Vagina (tissue), 2 donors: ENCODE data around the gene NCAM2. TPM values are rescaled to one million over a fixed set of nuclear protein-coding genes. Genes with fewer than 3 reads are reported as not detected.

Source experiments
- DNase-seq, 2 donors: peaks; one replicate each; pipeline ENCODE4 v3.0.0-alpha.2; 2017; ENCODE audit errors: extremely low spot score in 2 of 2
- H3K27ac ChIP-seq: fragments of 200-600 bp; sonication (generic); one replicate; pipeline ENCODE4 v1.5.1; 2019
- H3K27me3 ChIP-seq: fragments of 200-600 bp; sonication (generic); one replicate; pipeline ENCODE4 v1.5.1; 2019
- H3K36me3 ChIP-seq, 2 donors: fragments of 200-600 bp; sonication (generic); one replicate each; pipeline ENCODE4 v1.5.1; 2017 to 2019
- H3K4me1 ChIP-seq: fragments of 200-600 bp; sonication (generic); one replicate; pipeline ENCODE4 v1.5.1; 2019
- H3K4me3 ChIP-seq, 2 donors: fragments of 200-600 bp; sonication (generic); 1 replicate in 1 of 2; 2 replicates in 1 of 2; pipeline ENCODE4 v1.5.1; 2016 to 2019
- H3K9me3 ChIP-seq: fragments of 200-600 bp; sonication (generic); one replicate; pipeline ENCODE4 v1.5.1; 2019
- POLR2A ChIP-seq, 2 donors: fragments of 450-650 bp; IDR thresholded peaks; one replicate each; pipeline ENCODE4 v1.6.1; 2017; ENCODE audit warnings: antibody characterized with exemption in 2 of 2, mild to moderate bottlenecking in 2 of 2, moderate library complexity in 2 of 2
- POLR2AphosphoS5 ChIP-seq, 2 donors: sonication (generic); formaldehyde crosslinking; IDR thresholded peaks; one replicate each; pipeline ENCODE4 v1.9.0; 2017; ENCODE audit warnings: antibody characterized with exemption in 2 of 2, mild to moderate bottlenecking in 2 of 2, low read depth in 1 of 2; ENCODE audit not compliant: insufficient read depth in 1 of 2
- intact Hi-C: fragments of 100-400 bp; cut with DNase I; formaldehyde crosslinking; loops from one replicate; pipeline ENCODE4 v1.15.1; 2023
- total RNA-seq: library from RNA; depleted of rRNA; stranded (reverse); fragments of >200 nt; gene quantifications from one replicate; pipeline ENCODE4 v1.2.3, GENCODE V29; 2016
- TF ChIP-seq, protein P1 (sequence below), 3 experiments: fragments of 450-650 bp in 2 of 3; fragments of 200-600 bp in 1 of 3; sonication (generic) in 1 of 3; IDR thresholded peaks; one replicate each; pipeline ENCODE4 v1.5.1; 2017 to 2019; ENCODE audit warnings: antibody characterized with exemption in 3 of 3, mild to moderate bottlenecking in 2 of 3, moderate library complexity in 2 of 3

The NCAM2 gene
- total RNA-seq, 1 donor from 2014 or later: 4.7 TPM

DNA sequence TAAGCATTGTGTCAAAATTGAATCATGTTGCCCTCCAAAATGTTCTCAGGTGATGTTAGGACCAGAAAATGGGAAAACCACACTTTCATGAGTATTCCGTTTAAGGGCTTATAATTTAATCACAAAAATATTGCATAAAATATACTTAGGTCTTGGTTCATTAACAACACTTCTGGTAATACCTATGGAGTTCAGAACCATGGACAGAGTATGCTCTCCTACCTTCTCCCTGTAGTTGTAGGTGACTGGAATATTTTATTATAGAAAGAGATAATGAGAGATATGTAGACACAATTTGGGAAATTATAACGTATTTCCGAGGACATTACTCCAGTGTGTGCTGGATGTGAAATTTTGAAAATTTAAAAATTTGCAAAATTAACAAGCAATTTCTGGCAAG, 232.5 kb downstream of the NCAM2 start:
- H3K27ac ChIP-seq: no peak overlapping the region
- H3K27me3 ChIP-seq: no peaks in the 10 kb centered on the region
- H3K36me3 ChIP-seq: no peaks in the 10 kb centered on the region
- no peaks in the 10 kb centered on the region for H3K4me1 ChIP-seq
- intact Hi-C loops: no loop called here
- DNase-seq: no peak
- no peaks in the 10 kb centered on the region for H3K9me3 ChIP-seq
- no peak overlapping the region for H3K4me3 ChIP-seq
- TF ChIP-seq, protein P1, sequence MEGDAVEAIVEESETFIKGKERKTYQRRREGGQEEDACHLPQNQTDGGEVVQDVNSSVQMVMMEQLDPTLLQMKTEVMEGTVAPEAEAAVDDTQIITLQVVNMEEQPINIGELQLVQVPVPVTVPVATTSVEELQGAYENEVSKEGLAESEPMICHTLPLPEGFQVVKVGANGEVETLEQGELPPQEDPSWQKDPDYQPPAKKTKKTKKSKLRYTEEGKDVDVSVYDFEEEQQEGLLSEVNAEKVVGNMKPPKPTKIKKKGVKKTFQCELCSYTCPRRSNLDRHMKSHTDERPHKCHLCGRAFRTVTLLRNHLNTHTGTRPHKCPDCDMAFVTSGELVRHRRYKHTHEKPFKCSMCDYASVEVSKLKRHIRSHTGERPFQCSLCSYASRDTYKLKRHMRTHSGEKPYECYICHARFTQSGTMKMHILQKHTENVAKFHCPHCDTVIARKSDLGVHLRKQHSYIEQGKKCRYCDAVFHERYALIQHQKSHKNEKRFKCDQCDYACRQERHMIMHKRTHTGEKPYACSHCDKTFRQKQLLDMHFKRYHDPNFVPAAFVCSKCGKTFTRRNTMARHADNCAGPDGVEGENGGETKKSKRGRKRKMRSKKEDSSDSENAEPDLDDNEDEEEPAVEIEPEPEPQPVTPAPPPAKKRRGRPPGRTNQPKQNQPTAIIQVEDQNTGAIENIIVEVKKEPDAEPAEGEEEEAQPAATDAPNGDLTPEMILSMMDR (IDR thresholded peaks at IDR 0.05): no peak
- TF ChIP-seq POLR2AphosphoS5 (IDR thresholded peaks at IDR 0.05; ENCODE audit: insufficient read depth in 1 of 2, low read depth in 1 of 2): no peak
- TF ChIP-seq POLR2A (IDR thresholded peaks at IDR 0.05): no peak

DNA sequence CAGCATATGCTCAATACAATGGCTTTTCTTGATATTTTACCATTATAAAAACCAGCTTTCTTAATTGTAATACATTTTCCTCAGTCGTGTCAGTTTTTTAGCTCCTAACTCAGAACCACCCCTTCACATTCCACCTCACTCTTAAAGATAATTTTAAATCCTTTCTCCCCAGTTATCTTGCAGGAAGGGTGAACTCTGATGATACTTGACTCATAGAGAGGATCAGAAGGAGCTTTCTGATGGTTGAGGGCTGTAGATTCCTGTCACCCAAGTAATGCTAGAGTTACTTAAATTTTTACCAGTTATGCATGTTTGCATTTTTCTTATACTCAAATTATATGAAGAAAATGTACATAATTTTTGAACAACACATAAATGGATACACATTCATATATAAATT, 233.7 kb downstream of the NCAM2 start:
- Histone ChIP-seq H3K27ac (no peak overlapping the region), H3K4me1 (no peaks in the 10 kb centered on the region), H3K36me3 (no peaks in the 10 kb centered on the region), H3K27me3 (no peaks in the 10 kb centered on the region), H3K4me3 (no peak overlapping the region), H3K9me3 (no peaks in the 10 kb centered on the region)
- no peak for DNase-seq
- intact Hi-C loops: no loop called here
- TF ChIP-seq POLR2A (IDR thresholded peaks at IDR 0.05) (no peak), POLR2AphosphoS5 (IDR thresholded peaks at IDR 0.05; ENCODE audit: insufficient read depth in 1 of 2, low read depth in 1 of 2) (no peak)
- TF ChIP-seq, protein P1 (IDR thresholded peaks at IDR 0.05): no peak

DNA sequence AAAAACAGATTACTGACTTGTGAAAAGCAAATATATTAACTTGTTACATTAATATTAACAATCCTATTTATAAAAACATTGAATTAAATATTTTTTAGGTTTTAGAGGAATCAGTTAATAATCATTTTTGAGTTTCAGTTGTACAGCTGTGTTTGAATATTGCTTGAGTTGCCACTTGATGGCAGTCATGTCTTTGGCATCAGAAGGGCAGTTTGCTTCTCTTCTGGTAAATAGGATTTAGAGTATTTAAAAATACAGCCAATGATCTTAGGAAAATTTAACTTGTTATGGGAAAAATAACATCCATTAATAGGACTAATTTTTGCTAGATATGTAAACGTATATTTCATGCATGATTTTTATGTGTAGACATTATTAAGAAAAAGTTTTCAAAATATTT, 234.1 kb downstream of the NCAM2 start:
- no peaks in the 10 kb centered on the region for H3K27me3 ChIP-seq
- no peak overlapping the region for H3K4me3 ChIP-seq
- no peak overlapping the region for H3K27ac ChIP-seq
- TF ChIP-seq POLR2A (IDR thresholded peaks at IDR 0.05) (no peak), POLR2AphosphoS5 (IDR thresholded peaks at IDR 0.05; ENCODE audit: insufficient read depth in 1 of 2, low read depth in 1 of 2) (no peak)
- TF ChIP-seq, protein P1 (IDR thresholded peaks at IDR 0.05): peak in 1 of 3 experiments; percentile 25
- no peaks in the 10 kb centered on the region for H3K36me3 ChIP-seq
- intact Hi-C loops: no loop called here
- no peaks in the 10 kb centered on the region for H3K4me1 ChIP-seq
- no peak for DNase-seq
- no peaks in the 10 kb centered on the region for H3K9me3 ChIP-seq

DNA sequence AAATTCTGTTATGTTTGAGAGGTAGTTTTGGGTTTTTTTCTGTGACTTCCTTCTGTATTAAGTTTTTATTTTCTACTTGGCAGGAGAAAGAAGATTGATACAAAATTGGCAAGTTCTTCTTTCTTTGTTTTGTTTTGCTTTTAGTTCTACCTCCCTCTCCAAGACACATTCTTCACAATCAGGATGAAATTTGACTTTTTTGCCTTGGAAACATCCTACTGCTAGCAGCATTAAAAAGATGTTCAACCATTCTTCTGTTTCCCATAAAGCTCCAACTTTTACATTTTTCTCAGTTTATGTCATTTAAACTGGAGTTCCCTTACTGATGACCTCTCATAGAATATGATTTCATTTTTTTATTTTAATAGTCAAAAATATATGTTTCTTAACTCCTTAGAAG, 234.8 kb downstream of the NCAM2 start:
- H3K9me3 ChIP-seq: no peaks in the 10 kb centered on the region
- DNase-seq: no peak
- no peaks in the 10 kb centered on the region for H3K36me3 ChIP-seq
- H3K4me1 ChIP-seq: no peaks in the 10 kb centered on the region
- TF ChIP-seq, protein P1 (IDR thresholded peaks at IDR 0.05): no peak
- TF ChIP-seq POLR2AphosphoS5 (IDR thresholded peaks at IDR 0.05; ENCODE audit: insufficient read depth in 1 of 2, low read depth in 1 of 2) (no peak), POLR2A (IDR thresholded peaks at IDR 0.05) (no peak)
- no peak overlapping the region for H3K4me3 ChIP-seq
- intact Hi-C loops: no loop called here
- no peaks in the 10 kb centered on the region for H3K27me3 ChIP-seq
- H3K27ac ChIP-seq: no peak overlapping the region

DNA sequence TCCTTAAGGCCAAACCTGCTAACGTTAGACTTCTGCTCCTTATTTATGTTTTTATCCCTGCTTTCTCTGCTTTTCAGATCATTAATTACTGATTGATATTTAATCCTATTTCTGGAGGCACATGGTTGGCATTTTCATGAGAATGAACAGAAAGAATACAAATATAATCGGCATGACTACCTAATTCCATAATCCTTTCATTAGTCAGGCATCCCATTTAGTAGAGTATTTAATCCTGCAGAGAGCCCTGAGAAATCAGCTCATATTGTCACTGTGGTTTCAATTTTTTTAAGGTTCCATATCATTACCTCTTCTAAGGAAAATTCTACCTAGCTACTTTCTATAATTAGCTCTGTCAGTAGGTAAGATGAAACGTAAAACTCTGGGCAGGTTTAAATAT, 238.8 kb downstream of the NCAM2 start:
- Histone ChIP-seq H3K27me3 (no peaks in the 10 kb centered on the region), H3K27ac (no peak overlapping the region), H3K4me3 (no peak overlapping the region), H3K4me1 (no peaks in the 10 kb centered on the region), H3K9me3 (no peaks in the 10 kb centered on the region), H3K36me3 (no peaks in the 10 kb centered on the region)
- TF ChIP-seq, protein P1 (IDR thresholded peaks at IDR 0.05): no peak
- no peak for TF ChIP-seq POLR2A (IDR thresholded peaks at IDR 0.05)
- TF ChIP-seq POLR2AphosphoS5 (IDR thresholded peaks at IDR 0.05; ENCODE audit: insufficient read depth in 1 of 2, low read depth in 1 of 2): no peak
- no peak for DNase-seq
- intact Hi-C loops: no loop called here
